ENCODE results near the gene CHRNA4. TPM values are rescaled to one million over a fixed set of nuclear protein-coding genes. Genes with fewer than 3 reads are reported as not detected.

CHRNA4 gene
- total and polyA plus RNA-seq, 2 of the 4 experiments (the other 2 are of a cell fraction): not detected

DNA sequence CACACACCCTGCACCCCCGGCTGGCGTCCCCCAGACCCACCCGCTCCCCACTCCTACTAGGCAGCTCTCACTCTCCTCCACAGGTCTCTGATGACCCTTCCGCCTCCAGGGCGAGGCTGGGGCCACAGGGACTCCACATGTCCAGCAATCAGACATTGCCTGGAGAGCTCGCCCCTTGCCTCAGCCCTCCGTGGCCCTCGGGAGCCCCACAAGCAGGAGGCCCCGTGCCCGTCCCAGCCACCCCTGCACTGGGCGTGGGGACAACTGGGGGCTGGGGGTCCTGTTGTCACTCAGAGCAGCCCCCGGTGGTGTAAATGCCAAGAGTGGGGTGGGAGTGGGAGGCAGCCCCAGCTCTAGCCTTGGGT is 66.6 kb downstream of the CHRNA4 start:
- no peak overlapping the region for H3K4me2 ChIP-seq (ENCODE audit: low read depth, low read length)
- peaks cover 41% of the 10 kb centered on the region for H3K27me3 ChIP-seq (ENCODE audit: control insufficient read depth, insufficient read depth, low read length)
- H3K14ac ChIP-seq (replicated peaks; ENCODE audit: low read depth, low read length): no peak overlapping the region
- ATAC-seq (ENCODE audit: low read depth) (no peak), DNase-seq (no peak)
- peak overlapping the region; percentile 58 for H2AFZ ChIP-seq (replicated peaks; ENCODE audit: low read length, poor library complexity)
- H4K5ac ChIP-seq (ENCODE audit: low read depth, low read length): no peak overlapping the region
- H3K56ac ChIP-seq (ENCODE audit: extremely low read depth, insufficient read depth, low read length): no peak overlapping the region
- no peak overlapping the region for H4K8ac ChIP-seq (ENCODE audit: low read depth in 2 of 2, low read length in 2 of 2)
- H2BK5ac ChIP-seq (ENCODE audit: low read depth, low read length, poor library complexity, severe bottlenecking): no peak overlapping the region
- H3K4me1 ChIP-seq (ENCODE audit: control insufficient read depth, insufficient read depth, low read length): no peaks in the 10 kb centered on the region
- no peak overlapping the region for H3K23ac ChIP-seq (ENCODE audit: low read depth, low read length)
- peaks cover 2% of the 10 kb centered on the region; the same call in 1 of the 2 replicates for H3K9me3 ChIP-seq (ENCODE audit: control insufficient read depth, insufficient read depth, low read length)
- TF ChIP-seq MAFK (IDR thresholded peaks at IDR 0.05; ENCODE audit: low read depth, low read length): no peak
- TF ChIP-seq, protein P1, sequence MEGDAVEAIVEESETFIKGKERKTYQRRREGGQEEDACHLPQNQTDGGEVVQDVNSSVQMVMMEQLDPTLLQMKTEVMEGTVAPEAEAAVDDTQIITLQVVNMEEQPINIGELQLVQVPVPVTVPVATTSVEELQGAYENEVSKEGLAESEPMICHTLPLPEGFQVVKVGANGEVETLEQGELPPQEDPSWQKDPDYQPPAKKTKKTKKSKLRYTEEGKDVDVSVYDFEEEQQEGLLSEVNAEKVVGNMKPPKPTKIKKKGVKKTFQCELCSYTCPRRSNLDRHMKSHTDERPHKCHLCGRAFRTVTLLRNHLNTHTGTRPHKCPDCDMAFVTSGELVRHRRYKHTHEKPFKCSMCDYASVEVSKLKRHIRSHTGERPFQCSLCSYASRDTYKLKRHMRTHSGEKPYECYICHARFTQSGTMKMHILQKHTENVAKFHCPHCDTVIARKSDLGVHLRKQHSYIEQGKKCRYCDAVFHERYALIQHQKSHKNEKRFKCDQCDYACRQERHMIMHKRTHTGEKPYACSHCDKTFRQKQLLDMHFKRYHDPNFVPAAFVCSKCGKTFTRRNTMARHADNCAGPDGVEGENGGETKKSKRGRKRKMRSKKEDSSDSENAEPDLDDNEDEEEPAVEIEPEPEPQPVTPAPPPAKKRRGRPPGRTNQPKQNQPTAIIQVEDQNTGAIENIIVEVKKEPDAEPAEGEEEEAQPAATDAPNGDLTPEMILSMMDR (conservative IDR thresholded peaks at IDR 0.05; ENCODE audit: low read depth, low read length): no peak
- no peak overlapping the region for H3K18ac ChIP-seq (ENCODE audit: low read depth, low read length)
- CTCF ChIA-PET: no interaction called here
- H3K9me1 ChIP-seq (ENCODE audit: insufficient read depth, low read length): no peaks in the 10 kb centered on the region
- peaks cover 32% of the 10 kb centered on the region for H4K20me1 ChIP-seq (ENCODE audit: insufficient read depth, low read length)
- POLR2A ChIA-PET (ENCODE audit: unreplicated experiment): no interaction called here
- 82% methylated on average over 8 of the region's 12 CpGs; no CpG with 5 or more reads in 1 of the 2 experiments for whole genome bisulfite sequencing, 2 experiments (ENCODE audit: extremely low coverage in 2 of 2, insufficient read length in 1 of 2)
- no peak overlapping the region for H2BK120ac ChIP-seq (ENCODE audit: low read depth, low read length)
- no peak overlapping the region for H3K4me3 ChIP-seq (ENCODE audit: insufficient read depth, low read depth, low read length)
- dilution Hi-C loops (cut with HindIII; ENCODE audit: low sequenced_read_pairs, unreplicated experiment) (no loop called here), intact Hi-C loops (cut with micrococcal nuclease) (no loop called here), in situ Hi-C loops (cut with MboI; ENCODE audit: low sequenced_read_pairs) (no loop called here)
- H3K79me1 ChIP-seq (ENCODE audit: low read depth in 1 of 2, low read length in 2 of 2): 0 out of 4 replicates have a peak, but pooled peaks cover 0 to 3% of the 10 kb centered on the region in 2 experiments
- peaks cover 3% of the 10 kb centered on the region; the same call in 1 of the 2 replicates for H3K36me3 ChIP-seq (ENCODE audit: control insufficient read depth, insufficient read depth, low read length)
- BruUV-seq (replicated peaks): no TSS peak
- H3K4ac ChIP-seq (ENCODE audit: low read depth, low read length): no peak overlapping the region
- H4K91ac ChIP-seq (ENCODE audit: insufficient read depth, low read depth, low read length): no peak overlapping the region
- no peak overlapping the region for H2AK5ac ChIP-seq (ENCODE audit: low read depth, low read length)
- no peak overlapping the region for H3K9ac ChIP-seq (ENCODE audit: low read depth, low read length)
- no peak overlapping the region for H3K27ac ChIP-seq (ENCODE audit: insufficient read depth, low read length)
- H2AK9ac ChIP-seq (replicated peaks; ENCODE audit: low read depth, low read length, poor library complexity): no peak overlapping the region
- no peak overlapping the region for H2BK20ac ChIP-seq (ENCODE audit: low read depth, low read length)
- H2BK15ac ChIP-seq (ENCODE audit: low read depth, low read length): no peak overlapping the region
